NCI-H82 treated with DMSO at 0.1 percent for 48 hours (cell line): Measurements from ENCODE around the gene IFT57.

Experiments
- DNase-seq: peaks from one replicate; lab custom pipeline; 2025; ENCODE audit not compliant: unreplicated experiment; lab: John Stamatoyannopoulos, UW

Gene IFT57

GRCh38 chr3:108127301-108127988, 94.8 kb downstream of the IFT57 start:
- no peak for DNase-seq

- DNase-seq: no peak
Measured at GRCh38 chr3:108126348-108126747, 95.9 kb downstream of the IFT57 start.

GRCh38 chr3:108125550-108126071, 96.6 kb downstream of the IFT57 start:
- DNase-seq: no peak

DNA sequence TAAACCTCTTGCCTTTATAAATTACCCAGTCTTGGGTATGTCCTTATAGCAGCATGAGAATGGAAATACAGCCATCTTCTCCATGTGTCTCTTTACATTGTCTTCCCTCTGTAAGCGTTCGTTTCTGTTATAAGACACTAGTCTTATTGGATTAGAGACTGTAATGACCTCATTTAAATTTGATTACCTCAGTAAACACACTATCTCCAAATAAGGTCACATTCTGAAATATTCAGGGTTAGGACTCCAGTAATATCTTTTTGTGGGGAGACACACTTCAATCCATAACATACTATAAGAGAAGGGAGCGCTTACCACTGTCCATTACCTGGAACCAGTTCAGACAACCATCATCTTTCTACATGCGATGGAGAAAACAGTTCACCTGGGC, 97.1 kb downstream of the IFT57 start:
- DNase-seq: no peak

GRCh38 chr3:108124337-108125152, 97.7 kb downstream of the IFT57 start:
- DNase-seq: no peak

DNA sequence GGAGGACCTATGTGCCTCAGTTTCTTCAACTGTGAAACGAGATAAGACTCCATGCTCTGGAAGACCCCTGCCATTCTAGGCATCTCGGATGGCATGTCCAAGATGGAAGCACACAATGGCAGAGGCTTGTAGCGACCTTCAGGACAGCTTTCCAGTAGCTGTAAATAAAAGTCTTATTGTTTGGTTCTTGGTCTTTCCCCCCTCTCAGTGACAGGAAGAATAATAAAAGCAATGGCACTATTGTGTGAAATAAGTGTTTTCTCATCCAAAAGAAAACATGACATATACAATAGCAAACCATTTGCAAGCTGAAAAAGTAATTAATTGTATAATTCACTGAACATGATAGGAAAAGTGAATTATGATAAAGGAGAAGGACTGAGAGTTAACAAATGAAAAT, 98.9 kb downstream of the IFT57 start:
- DNase-seq: no peak

GRCh38 chr3:108122276-108122675, 99.9 kb downstream of the IFT57 start:
- DNase-seq: no peak

DNA sequence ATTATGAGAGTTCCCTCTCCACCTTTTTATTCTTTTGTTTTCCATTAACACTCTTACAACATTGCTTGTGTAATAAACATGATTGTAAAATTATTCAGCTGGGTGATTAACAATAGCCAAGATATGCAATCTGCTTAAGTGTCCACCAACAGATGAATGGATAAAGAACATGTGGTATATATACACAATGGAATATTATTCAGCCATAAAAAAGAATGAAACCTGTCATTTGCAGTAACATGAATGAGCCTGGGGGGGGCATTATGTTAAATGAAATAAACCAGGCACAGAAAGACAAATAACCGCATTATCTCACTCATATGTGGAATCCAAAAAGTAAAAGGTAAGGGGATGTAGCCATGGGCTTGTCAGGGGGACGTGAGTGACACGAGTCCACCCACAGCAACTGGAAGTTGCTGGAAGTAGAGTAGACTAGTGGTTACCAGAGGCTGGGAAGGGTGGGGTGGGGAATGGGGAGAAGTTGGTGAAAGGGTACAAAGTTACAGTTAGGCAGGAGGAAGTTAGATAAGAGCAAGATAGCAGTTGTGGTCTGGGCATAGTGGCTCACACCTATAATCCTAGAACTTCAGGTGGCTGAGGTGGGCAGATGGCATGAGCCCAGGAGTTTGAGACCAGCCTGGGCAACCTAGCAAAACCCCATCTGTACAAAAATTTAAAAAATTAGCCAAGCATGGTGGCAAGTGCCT, 102.7 kb downstream of the IFT57 start:
- no peak for DNase-seq

GRCh38 chr3:108118038-108118768, 104.0 kb downstream of the IFT57 start:
- DNase-seq: no peak

DNA sequence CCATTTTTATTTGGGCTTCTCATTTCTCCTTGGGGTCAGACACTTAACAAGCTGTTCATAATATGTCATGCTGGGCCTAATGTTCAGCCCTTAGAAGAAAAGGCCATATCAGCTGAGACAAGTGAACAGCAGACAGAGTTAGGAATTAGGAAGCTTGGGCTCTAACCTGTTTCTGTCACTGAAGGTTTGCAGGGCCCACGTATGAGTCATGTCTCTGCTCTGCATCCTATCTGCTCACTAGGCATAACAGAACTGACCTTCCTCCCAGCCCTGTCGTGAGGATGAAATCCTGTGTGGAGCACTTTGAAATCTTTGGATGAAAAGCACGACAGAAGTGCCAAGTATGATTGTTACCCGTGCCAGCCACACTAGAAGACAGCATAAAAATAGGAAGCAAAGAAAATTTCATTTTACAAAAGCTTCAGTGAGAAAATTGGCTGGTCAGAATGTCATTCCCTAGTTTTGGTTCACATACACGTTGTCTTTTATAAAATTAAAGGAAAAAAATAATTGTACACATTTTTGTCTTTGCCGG, 104.9 kb downstream of the IFT57 start:
- no peak for DNase-seq

DNA sequence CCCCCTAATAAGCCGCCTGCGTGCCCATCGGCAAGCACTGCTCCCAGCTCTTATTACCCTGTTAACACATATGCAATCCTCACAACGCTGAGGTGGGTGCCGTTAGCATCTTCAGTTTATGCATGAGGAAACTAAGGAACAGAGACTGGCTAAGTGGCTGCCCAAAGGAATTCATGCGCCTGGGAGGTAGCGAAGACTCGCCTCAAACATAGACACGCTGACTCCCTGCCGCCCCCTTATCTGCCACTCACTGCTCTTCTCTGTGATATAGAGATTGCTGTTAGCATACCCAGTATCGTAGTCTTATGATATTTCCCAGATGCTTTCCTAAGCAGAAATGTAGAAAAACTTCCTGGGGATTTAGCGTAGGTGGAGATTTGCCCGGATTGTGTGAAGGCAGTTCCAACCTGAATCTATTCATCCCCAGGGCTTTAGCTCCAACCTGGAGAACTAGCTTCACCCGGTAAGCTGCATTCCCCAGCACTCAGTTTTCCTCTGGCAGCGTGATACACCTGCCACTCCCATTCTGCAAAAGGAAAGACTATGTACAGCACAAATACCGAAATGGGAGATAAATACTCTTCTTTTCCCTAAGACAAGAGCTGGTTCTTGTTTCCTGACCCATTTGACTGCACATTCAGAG, 107.7 kb downstream of the IFT57 start:
- no peak for DNase-seq

- DNase-seq: no peak
Measured at GRCh38 chr3:108113975-108114374, 108.2 kb downstream of the IFT57 start.

DNA sequence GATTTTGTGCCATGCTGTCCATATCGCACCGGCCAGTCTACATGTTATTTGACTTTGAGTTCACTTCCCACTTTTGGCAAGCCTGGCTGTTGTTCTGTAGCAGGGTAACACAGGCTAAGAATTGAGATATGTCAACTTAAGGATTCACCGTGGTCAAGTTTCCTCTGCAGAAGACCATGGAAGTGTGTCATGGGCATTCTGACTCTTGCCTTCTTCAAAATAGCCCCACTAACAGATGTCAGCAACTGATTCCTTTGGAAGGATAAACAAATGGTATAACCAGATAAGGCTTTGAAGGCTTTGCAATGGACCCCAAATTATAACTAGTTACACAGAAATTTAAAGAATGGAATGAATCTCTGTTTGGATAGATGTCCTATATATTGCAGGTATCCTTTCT, 111.3 kb downstream of the IFT57 start:
- no peak for DNase-seq
